Spleen (tissue), 7 donors: ENCODE measurements around the gene ARSB.

Source experiments
- POLR2A ChIP-seq, 3 donors: fragments of 450-650 bp; IDR thresholded peaks; one replicate each; pipeline ENCODE4 v1.5.1; 2017; ENCODE audit warnings: antibody characterized with exemption in 3 of 3, mild to moderate bottlenecking in 1 of 3
- TF ChIP-seq, protein P1 (sequence below), 11 experiments: fragments of 200-600 bp in 7 of 11; fragments of 450-650 bp in 4 of 11; sonication (generic) in 4 of 11; IDR thresholded peaks in 8 of 11; conservative IDR thresholded peaks in 3 of 11; 1 replicate in 7 of 11; 2 replicates in 4 of 11; pipeline versions ENCODE4 v1.4.0 to v1.8.0; 2016 to 2021; ENCODE audit warnings: antibody characterized with exemption in 11 of 11, inconsistent platforms in 4 of 11, mild to moderate bottlenecking in 1 of 11
- donor health status: DM: no; HTN: no; CAD: no; lungs with moderate emphysema.
- donor health status: DM: no; HTN: no; CAD: no.
- donor health status: DM: no; HTN: no; CAD: no.

DNA sequence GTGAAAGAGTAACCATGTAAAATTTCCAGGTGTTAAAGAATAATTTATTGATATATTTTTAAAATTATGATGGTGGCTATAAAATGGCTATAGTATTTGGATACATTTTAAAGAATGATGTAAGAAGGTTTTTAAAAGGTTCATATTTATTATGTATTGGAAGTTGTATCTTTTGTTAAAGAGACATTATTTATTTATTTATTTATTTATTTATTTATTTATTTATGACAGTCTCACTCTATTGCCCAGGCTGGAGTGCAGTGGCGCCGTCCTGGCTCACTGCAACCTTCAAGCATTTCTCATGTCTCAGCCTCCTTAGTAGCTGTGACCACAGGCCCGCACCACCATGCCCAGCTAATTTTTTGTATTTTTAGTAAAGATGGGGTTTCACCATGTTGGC is 247.0 kb downstream of the ARSB start:
- no peak for TF ChIP-seq POLR2A (IDR thresholded peaks at IDR 0.05)
- TF ChIP-seq, protein P1, sequence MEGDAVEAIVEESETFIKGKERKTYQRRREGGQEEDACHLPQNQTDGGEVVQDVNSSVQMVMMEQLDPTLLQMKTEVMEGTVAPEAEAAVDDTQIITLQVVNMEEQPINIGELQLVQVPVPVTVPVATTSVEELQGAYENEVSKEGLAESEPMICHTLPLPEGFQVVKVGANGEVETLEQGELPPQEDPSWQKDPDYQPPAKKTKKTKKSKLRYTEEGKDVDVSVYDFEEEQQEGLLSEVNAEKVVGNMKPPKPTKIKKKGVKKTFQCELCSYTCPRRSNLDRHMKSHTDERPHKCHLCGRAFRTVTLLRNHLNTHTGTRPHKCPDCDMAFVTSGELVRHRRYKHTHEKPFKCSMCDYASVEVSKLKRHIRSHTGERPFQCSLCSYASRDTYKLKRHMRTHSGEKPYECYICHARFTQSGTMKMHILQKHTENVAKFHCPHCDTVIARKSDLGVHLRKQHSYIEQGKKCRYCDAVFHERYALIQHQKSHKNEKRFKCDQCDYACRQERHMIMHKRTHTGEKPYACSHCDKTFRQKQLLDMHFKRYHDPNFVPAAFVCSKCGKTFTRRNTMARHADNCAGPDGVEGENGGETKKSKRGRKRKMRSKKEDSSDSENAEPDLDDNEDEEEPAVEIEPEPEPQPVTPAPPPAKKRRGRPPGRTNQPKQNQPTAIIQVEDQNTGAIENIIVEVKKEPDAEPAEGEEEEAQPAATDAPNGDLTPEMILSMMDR (IDR thresholded peaks at IDR 0.05 in 8 of 11, conservative IDR thresholded peaks at IDR 0.05 in 3 of 11), result no peak
